ENCODE results near the gene HRH2. TPM values are rescaled to one million over a fixed set of nuclear protein-coding genes. Genes with fewer than 3 reads are reported as not detected.
A peak's percentile ranks its signal among the peaks of the same experiment; 100 is the strongest.

The HRH2 gene
- total and polyA plus RNA-seq, 2 experiments from 2014 or later = 12.7 to 23.3 TPM

GRCh38 chr5:175695161-175696126 lies 37.6 kb downstream of the HRH2 start:
- no peak for TF ChIP-seq CTCF (IDR thresholded peaks at IDR 0.05; ENCODE audit: low read depth, low read length)
- Histone ChIP-seq H3K4me3 (no peak overlapping the region), H3K4me1 (ENCODE audit: low read depth) (peaks cover 16% of the 10 kb centered on the region), H3K27me3 (no peaks in the 10 kb centered on the region), H3K27ac (peak overlapping the region; percentile 6), H3K36me3 (no peaks in the 10 kb centered on the region), H3K9me3 (ENCODE audit: low read depth) (no peaks in the 10 kb centered on the region)
- DNase-seq (ENCODE audit: low read depth in 1 of 2, low spot score in 1 of 2) = no peak

GRCh38 chr5:175696139-175696854 lies 38.4 kb downstream of the HRH2 start:
- no peak overlapping the region for H3K4me3 ChIP-seq
- H3K27ac ChIP-seq = peak overlapping the region; percentile 22
- no peaks in the 10 kb centered on the region for H3K9me3 ChIP-seq (ENCODE audit: low read depth)
- H3K27me3 ChIP-seq = no peaks in the 10 kb centered on the region
- H3K36me3 ChIP-seq = no peaks in the 10 kb centered on the region
- peak; percentile 56 for TF ChIP-seq CTCF (IDR thresholded peaks at IDR 0.05; ENCODE audit: low read depth, low read length)
- DNase-seq (ENCODE audit: low read depth in 1 of 2, low spot score in 1 of 2) = peak; percentile 49 to 77
- peaks cover 16% of the 10 kb centered on the region for H3K4me1 ChIP-seq (ENCODE audit: low read depth)

GRCh38 chr5:175696855-175697198 lies 39.0 kb downstream of the HRH2 start:
- H3K27me3 ChIP-seq = no peaks in the 10 kb centered on the region

GRCh38 chr5:175697846-175698245 lies 40.0 kb downstream of the HRH2 start:
- no peaks in the 10 kb centered on the region for H3K27me3 ChIP-seq
- peaks cover 16% of the 10 kb centered on the region for H3K4me1 ChIP-seq (ENCODE audit: low read depth)
- peak overlapping the region; percentile 50 for H3K27ac ChIP-seq
- no peak for DNase-seq (ENCODE audit: low read depth in 1 of 2, low spot score in 1 of 2)
- H3K36me3 ChIP-seq = no peaks in the 10 kb centered on the region
- no peaks in the 10 kb centered on the region for H3K9me3 ChIP-seq (ENCODE audit: low read depth)
- H3K4me3 ChIP-seq = no peak overlapping the region
- no peak for TF ChIP-seq CTCF (IDR thresholded peaks at IDR 0.05; ENCODE audit: low read depth, low read length)

More at GRCh38 chr5:175696855-175697198, 39.0 kb downstream of the HRH2 start:
- Histone ChIP-seq H3K27ac (no peak overlapping the region), H3K9me3 (ENCODE audit: low read depth) (no peaks in the 10 kb centered on the region), H3K36me3 (no peaks in the 10 kb centered on the region), H3K4me1 (ENCODE audit: low read depth) (peaks cover 16% of the 10 kb centered on the region), H3K4me3 (no peak overlapping the region)
- no peak for DNase-seq (ENCODE audit: low read depth in 1 of 2, low spot score in 1 of 2)
- TF ChIP-seq CTCF (IDR thresholded peaks at IDR 0.05; ENCODE audit: low read depth, low read length) = no peak

GRCh38 chr5:175698401-175699115 lies 40.7 kb downstream of the HRH2 start:
- no peak for TF ChIP-seq CTCF (IDR thresholded peaks at IDR 0.05; ENCODE audit: low read depth, low read length)
- Histone ChIP-seq H3K4me1 (ENCODE audit: low read depth) (peaks cover 16% of the 10 kb centered on the region), H3K36me3 (no peaks in the 10 kb centered on the region), H3K27me3 (no peaks in the 10 kb centered on the region), H3K9me3 (ENCODE audit: low read depth) (no peaks in the 10 kb centered on the region), H3K27ac (peak overlapping the region; percentile 50), H3K4me3 (no peak overlapping the region)
- no peak for DNase-seq (ENCODE audit: low read depth in 1 of 2, low spot score in 1 of 2)
